Psoas muscle (tissue), 8 donors: ENCODE data around the gene ZCRB1. TPM values are rescaled to one million over a fixed set of nuclear protein-coding genes. Genes with fewer than 3 reads are reported as not detected.
"Not testable (repeated sequence)": the region's sequence is repeated elsewhere in the genome, so short reads cannot be mapped to it uniquely, and the experiment has no call there.

Experiments used
- ATAC-seq, 4 donors: fragments of 200-7000 bp; cut with Tn5 transposase; one replicate each; pipeline ENCODE4 v1.9.1; 2020; ENCODE audit warnings: moderate library complexity in 3 of 4, mild to moderate bottlenecking in 2 of 4
- DNase-seq, 2 donors: peaks; one replicate each; pipeline ENCODE4 v3.0.0-alpha.2; 2020
- H3K27ac ChIP-seq: fragments of 200-600 bp; one replicate; pipeline ENCODE4 v1.8.0; 2022
- H3K27me3 ChIP-seq, 3 donors: fragments of 200-600 bp in 1 of 3; one replicate each; pipeline versions ENCODE4 v1.6.1 to v1.8.0; 2013 to 2022; ENCODE audit warnings: low read length in 2 of 3, mild to moderate bottlenecking in 2 of 3, moderate library complexity in 1 of 3; ENCODE audit not compliant: insufficient read depth in 3 of 3
- H3K36me3 ChIP-seq, 2 donors: fragments of 200-600 bp in 1 of 2; one replicate each; pipeline versions ENCODE4 v1.6.1 to v1.8.0; 2013 to 2022; ENCODE audit warnings: low read depth in 1 of 2, mild to moderate bottlenecking in 1 of 2, moderate library complexity in 1 of 2; ENCODE audit not compliant: insufficient read depth in 1 of 2
- H3K4me1 ChIP-seq: fragments of 200-600 bp; one replicate; pipeline ENCODE4 v1.8.0; 2022
- H3K4me3 ChIP-seq: fragments of 200-600 bp; one replicate; pipeline ENCODE4 v1.8.0; 2022; ENCODE audit warnings: mild to moderate bottlenecking
- H3K9me3 ChIP-seq: fragments of 200-600 bp; one replicate; pipeline ENCODE4 v1.8.0; 2022
- whole genome bisulfite sequencing, 3 donors: extraction: QIAGEN DNeasy Blood & Tissue Kit; methylation state at CpG; one replicate each; pipeline versions ENCODE4 v1.1.6 to v1.1.7; 2013; 5-methylcytosine and 5-hydroxymethylcytosine counted together
- intact Hi-C, 2 donors: fragments of 100-400 bp; cut with DNase I; formaldehyde crosslinking; loops; one replicate each; pipeline versions ENCODE4 v1.11.0 to v1.14.2; 2022
- polyA plus RNA-seq, 3 donors: library from polyadenylated mRNA; stranded (reverse); fragments of 200-250 nt; gene quantifications; one replicate each; pipeline ENCODE4 v1.2.3, GENCODE V29; 2013
- total RNA-seq, 4 donors: library from RNA; stranded (reverse); fragmentation: NEBNext Ultra II Directional in 2 of 4; extraction: Animal tissue kit (Norgen Biotek cat#: 25700) in 2 of 4; gene quantifications; one replicate each; pipeline versions ENCODE4 v1.2.1 to v1.2.4, GENCODE V29; 2021 to 2023
- TF ChIP-seq, protein P1 (sequence below): fragments of 200-600 bp; IDR thresholded peaks from one replicate; pipeline ENCODE4 v1.8.0; 2022; ENCODE audit warnings: antibody characterized with exemption
- donor health status: healthy with polysubstance abuse.
- donor health status: DM: no; HTN: no; CAD: no; lungs with moderate emphysema.
- donor health status: Bipolar disorder and iron deficiency.
- donor health status: healthy.
- donor health status: DM: yes; HTN: yes; CAD: no.
- donor health status: DM: no; HTN: no; CAD: no.
- donor health status: DM: no; HTN: no; CAD: no.
- donor health status: DM: yes; HTN: yes; CAD: no.

Gene ZCRB1
- total and polyA plus RNA-seq, 7 donors, result 22.1 to 66.4 (median 56.8) TPM

DNA sequence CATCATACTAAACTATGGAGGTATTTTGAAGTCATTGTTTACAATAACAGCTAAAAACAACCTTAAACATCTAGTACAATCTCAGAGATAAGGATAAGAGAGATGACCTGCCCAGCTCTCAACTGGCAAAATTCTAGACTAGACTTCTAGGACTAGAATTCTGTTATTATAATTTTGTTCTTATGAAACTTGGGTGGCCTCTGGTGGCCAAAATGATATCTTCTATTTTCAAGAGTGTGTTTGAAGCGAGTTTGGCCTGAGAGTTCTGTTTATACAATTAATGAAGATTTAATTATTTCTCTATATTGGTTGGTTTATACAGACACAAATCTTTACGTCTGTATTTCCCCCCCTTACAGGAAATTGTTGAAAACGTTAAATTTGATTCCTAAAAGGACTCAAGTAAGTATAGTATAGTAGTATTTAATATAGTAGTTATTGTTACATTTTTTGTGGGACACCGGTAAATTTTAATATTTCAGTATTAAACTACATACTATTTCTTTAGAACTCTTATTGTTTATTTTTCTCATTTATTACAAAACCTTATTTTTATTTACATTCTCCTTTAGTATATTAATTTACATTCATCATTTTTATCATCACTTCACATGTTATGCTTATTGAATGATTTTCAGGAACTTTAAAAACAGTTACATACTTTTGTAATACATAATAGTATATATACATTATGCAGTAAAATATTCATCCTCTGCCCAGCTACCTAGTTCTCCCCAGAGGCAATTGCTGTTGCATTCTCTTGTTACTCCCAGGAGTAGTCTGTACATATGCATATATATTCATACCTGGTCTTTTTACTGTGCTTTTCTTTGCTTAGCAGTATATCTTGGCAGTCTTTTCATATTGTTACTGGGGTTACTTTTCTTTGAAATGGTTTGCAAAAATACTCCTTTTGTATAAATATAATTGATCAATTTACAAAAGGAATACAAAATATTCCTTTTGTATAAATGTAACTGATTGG is 6.7 kb upstream of the ZCRB1 start:
- DNase-seq, result no peak
- no peaks in the 10 kb centered on the region for H3K9me3 ChIP-seq
- H3K27me3 ChIP-seq, result no peaks in the 10 kb centered on the region
- H3K27ac ChIP-seq, result no peak overlapping the region
- peak in 2 of 4 donors; percentile 51 to 83 for ATAC-seq
- H3K4me3 ChIP-seq, result no peak overlapping the region
- H3K4me1 ChIP-seq, result peaks cover 6% of the 10 kb centered on the region
- TF ChIP-seq, protein P1, sequence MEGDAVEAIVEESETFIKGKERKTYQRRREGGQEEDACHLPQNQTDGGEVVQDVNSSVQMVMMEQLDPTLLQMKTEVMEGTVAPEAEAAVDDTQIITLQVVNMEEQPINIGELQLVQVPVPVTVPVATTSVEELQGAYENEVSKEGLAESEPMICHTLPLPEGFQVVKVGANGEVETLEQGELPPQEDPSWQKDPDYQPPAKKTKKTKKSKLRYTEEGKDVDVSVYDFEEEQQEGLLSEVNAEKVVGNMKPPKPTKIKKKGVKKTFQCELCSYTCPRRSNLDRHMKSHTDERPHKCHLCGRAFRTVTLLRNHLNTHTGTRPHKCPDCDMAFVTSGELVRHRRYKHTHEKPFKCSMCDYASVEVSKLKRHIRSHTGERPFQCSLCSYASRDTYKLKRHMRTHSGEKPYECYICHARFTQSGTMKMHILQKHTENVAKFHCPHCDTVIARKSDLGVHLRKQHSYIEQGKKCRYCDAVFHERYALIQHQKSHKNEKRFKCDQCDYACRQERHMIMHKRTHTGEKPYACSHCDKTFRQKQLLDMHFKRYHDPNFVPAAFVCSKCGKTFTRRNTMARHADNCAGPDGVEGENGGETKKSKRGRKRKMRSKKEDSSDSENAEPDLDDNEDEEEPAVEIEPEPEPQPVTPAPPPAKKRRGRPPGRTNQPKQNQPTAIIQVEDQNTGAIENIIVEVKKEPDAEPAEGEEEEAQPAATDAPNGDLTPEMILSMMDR, result peak; percentile 80
- 45 to 47% (median 46%) methylated on average over 4 of the region's 4 CpGs for WGBS, 3 donors
- intact Hi-C loops, result loop anchor here in 1 of 2 donors (2.0 kb wide), 1 partner anchor 206 kb away; no protein-coding TSS in a partner anchor
- peaks cover 0 to 19% of the 10 kb centered on the region in 2 donors for H3K36me3 ChIP-seq

DNA sequence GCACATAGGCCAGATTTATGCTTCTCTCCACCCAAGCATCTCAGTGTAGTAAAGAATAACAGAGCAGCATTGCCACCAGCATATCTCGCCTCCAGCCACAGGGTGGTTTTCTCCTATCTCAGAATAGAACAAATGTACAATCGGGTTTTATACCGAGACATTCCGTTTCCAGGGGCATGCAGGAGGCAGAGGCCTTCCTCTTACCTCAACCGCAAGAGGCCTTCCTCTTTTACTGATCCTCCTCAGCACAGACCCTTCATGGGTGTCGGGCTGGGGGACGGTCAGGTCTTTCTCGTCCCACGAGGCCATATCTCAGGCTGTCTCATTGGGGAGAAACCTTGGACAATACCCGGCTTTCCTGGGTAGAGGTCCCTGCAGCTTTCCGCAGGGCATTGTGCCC is 4.2 kb upstream of the ZCRB1 start:
- 87 to 95% (median 89%) methylated on average over 11 of the region's 11 CpGs for WGBS, 3 donors
- H3K4me3 ChIP-seq, intact Hi-C loops, H3K36me3 ChIP-seq, H3K27me3 ChIP-seq, H3K9me3 ChIP-seq, DNase-seq, H3K27ac ChIP-seq, ATAC-seq: not testable (repeated sequence)
- peaks cover 15% of the 10 kb centered on the region for H3K4me1 ChIP-seq

DNA sequence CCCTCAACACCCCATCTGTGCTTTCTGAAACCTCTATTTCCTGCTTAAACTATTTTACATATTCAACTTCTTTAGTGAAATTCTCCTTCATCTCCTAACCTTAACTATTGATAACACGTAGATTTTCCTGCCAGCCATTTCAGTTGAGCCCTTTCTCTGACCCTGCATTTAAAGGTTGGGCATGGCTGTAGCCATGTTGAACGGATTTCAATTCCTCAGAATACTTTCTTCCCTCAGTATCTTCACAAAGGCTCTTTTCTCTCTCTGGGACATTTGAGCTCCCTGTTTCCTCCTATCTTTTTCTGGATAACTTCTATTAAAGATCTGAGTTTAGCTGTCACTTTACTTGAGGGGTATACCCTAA is 1.3 kb upstream of the ZCRB1 start:
- Histone ChIP-seq H3K27me3 (no peaks in the 10 kb centered on the region), H3K9me3 (no peaks in the 10 kb centered on the region), H3K4me3 (peak overlapping the region; percentile 84), H3K4me1 (peaks cover 15% of the 10 kb centered on the region), H3K36me3 (peaks cover 0 to 15% of the 10 kb centered on the region in 2 donors), H3K27ac (peak overlapping the region; percentile 85)
- TF ChIP-seq, protein P1, result no peak
- DNase-seq, result no peak
- intact Hi-C loops, result loop anchor here (2.0 to 5.0 kb wide), 2 partner anchors 90 to 195 kb away; no protein-coding TSS in a partner anchor
- no peak for ATAC-seq
- 62 to 74% (median 68%) methylated on average over 2 of the region's 2 CpGs for WGBS, 3 donors

DNA sequence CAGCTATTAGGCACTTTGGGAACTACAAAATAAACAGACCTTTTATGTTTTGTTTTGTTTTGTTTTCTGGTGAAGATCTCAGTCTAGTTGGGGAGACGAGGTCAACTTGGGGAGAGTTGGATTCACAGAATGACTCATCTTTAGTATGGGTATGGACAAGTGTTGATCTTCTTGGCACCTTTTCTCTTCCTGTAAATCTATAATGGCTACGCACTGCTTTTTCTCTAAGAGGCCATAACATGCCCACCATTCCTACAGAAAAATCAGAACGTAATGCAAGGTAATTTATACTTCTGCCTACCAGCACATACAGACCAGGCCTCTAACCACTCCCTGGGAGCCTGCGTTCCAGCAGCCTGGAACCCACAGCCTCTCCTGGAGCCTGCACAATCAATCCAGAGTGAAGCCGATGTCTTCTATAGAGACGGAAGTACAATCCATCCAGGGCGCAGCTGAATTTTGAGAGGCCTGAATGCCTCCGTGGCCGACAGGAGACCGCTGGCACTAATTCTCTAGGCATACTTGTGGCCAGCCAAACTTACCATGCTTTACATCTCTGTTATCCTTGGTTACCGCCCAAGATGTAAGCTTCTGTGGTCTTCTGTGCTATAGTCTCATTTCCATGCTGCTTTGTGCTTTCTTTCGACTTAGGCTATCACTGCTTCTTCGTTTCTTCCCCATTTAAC is 790 bp upstream of the ZCRB1 start:
- intact Hi-C loops, result loop anchor here (2.0 to 5.0 kb wide), 2 partner anchors 90 to 194 kb away; no protein-coding TSS in a partner anchor
- Histone ChIP-seq H3K27me3 (no peaks in the 10 kb centered on the region), H3K4me3 (peak overlapping the region; percentile 84), H3K9me3 (no peaks in the 10 kb centered on the region), H3K36me3 (peaks cover 0 to 18% of the 10 kb centered on the region in 2 donors), H3K27ac (peak overlapping the region; percentile 85), H3K4me1 (peaks cover 11% of the 10 kb centered on the region)
- ATAC-seq, result peak; percentile 37 to 61 (median 48)
- TF ChIP-seq, protein P1, result no peak
- WGBS, 3 donors, result 7 to 10% (median 9%) methylated on average over 13 of the region's 13 CpGs
- no peak for DNase-seq

DNA sequence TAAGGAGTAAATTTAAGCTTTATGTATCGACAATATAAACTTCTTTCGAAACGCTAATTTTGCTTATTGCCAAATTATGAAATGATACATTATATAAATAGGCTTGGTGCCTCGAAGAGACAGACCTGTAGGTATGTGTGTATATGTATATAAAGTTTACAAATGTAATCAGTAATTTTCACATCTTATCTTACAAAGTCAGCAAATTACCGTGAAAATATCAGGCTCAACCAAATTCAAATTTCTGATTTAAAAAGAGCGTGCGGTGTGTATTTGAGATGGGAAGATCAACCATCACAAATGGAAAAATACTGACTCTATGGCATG is 605 bp downstream of the ZCRB1 start:
- Histone ChIP-seq H3K4me1 (peaks cover 11% of the 10 kb centered on the region), H3K27ac (peak overlapping the region; percentile 85), H3K27me3 (no peaks in the 10 kb centered on the region), H3K36me3 (peaks cover 0 to 28% of the 10 kb centered on the region in 2 donors), H3K9me3 (no peaks in the 10 kb centered on the region), H3K4me3 (peak overlapping the region; percentile 84)
- WGBS, 3 donors, result 40 to 43% (median 41%) methylated on average over 7 of the region's 7 CpGs
- no peak for DNase-seq
- no peak for ATAC-seq
- TF ChIP-seq, protein P1, result no peak
- intact Hi-C loops, result loop anchor here in 1 of 2 donors (5.0 kb wide), 1 partner anchor 193 kb away; no protein-coding TSS in a partner anchor
